ENCODE measurements around the gene BANK1. TPM values are rescaled to one million over a fixed set of nuclear protein-coding genes. Genes with fewer than 3 reads are reported as not detected.

The BANK1 gene
- total RNA-seq, 2 experiments from 2014 or later: not detected

DNA sequence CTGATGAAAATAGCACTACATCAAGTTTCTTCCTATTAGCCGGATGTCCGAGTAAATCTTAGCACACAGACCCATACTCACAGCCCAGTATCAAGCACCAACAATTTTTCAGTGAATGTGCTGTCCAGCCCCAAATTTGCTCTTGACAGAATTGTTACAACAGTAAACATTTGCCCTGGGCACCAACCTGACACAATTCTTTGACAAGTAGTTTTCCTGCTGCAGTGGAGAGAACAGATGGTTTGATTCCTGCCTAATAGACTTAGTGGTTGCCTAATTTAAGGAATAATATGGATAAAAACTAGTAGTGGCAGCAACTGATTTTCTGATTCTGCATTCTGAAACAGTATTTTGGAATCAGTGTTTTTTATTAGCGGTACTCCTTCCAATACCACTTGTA, 301.1 kb downstream of the BANK1 start:
- intact Hi-C loops (cut with micrococcal nuclease; ENCODE audit: unreplicated experiment): no loop called here
- H3K4me2 ChIP-seq (ENCODE audit: low read length): no peak overlapping the region
- H3K4me1 ChIP-seq (ENCODE audit: insufficient read depth, low read length, poor library complexity, severe bottlenecking): no peaks in the 10 kb centered on the region
- H3K27ac ChIP-seq (ENCODE audit: low read depth, low read length, poor library complexity, severe bottlenecking): no peak overlapping the region
- H4K20me1 ChIP-seq (ENCODE audit: insufficient read depth, low read length): no peaks in the 10 kb centered on the region
- TF ChIP-seq EZH2phosphoT487 (IDR thresholded peaks at IDR 0.05; ENCODE audit: borderline replicate concordance, low read depth, low read length): no peak
- TF ChIP-seq, protein P1, sequence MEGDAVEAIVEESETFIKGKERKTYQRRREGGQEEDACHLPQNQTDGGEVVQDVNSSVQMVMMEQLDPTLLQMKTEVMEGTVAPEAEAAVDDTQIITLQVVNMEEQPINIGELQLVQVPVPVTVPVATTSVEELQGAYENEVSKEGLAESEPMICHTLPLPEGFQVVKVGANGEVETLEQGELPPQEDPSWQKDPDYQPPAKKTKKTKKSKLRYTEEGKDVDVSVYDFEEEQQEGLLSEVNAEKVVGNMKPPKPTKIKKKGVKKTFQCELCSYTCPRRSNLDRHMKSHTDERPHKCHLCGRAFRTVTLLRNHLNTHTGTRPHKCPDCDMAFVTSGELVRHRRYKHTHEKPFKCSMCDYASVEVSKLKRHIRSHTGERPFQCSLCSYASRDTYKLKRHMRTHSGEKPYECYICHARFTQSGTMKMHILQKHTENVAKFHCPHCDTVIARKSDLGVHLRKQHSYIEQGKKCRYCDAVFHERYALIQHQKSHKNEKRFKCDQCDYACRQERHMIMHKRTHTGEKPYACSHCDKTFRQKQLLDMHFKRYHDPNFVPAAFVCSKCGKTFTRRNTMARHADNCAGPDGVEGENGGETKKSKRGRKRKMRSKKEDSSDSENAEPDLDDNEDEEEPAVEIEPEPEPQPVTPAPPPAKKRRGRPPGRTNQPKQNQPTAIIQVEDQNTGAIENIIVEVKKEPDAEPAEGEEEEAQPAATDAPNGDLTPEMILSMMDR (conservative IDR thresholded peaks at IDR 0.05; ENCODE audit: low read length): no peak
- BruUV-seq (replicated peaks): no TSS peak
- DNase-seq (ENCODE audit: low spot score): no peak
- no peaks in the 10 kb centered on the region for H3K36me3 ChIP-seq (ENCODE audit: insufficient read depth, low read length)
- no peaks in the 10 kb centered on the region for H3K79me2 ChIP-seq (ENCODE audit: insufficient read depth, low read depth, low read length)
- no peak overlapping the region for H3K4me3 ChIP-seq (ENCODE audit: low read depth, low read length, poor library complexity, severe bottlenecking)
- no peaks in the 10 kb centered on the region for H3K9me3 ChIP-seq (ENCODE audit: low read length)
- POLR2A ChIA-PET: no interaction called here
- CTCF ChIA-PET (ENCODE audit: unreplicated experiment): no interaction called here
- H3K9me2 ChIP-seq (ENCODE audit: insufficient read depth, low read length): no peaks in the 10 kb centered on the region
- no peak overlapping the region for H2AFZ ChIP-seq (ENCODE audit: low read length)

- BruUV-seq (replicated peaks): no TSS peak
- Histone ChIP-seq H3K4me1 (ENCODE audit: insufficient read depth, low read length, poor library complexity, severe bottlenecking) (no peaks in the 10 kb centered on the region), H3K27ac (ENCODE audit: low read depth, low read length, poor library complexity, severe bottlenecking) (no peak overlapping the region), H2AFZ (ENCODE audit: low read length) (no peak overlapping the region), H3K36me3 (ENCODE audit: insufficient read depth, low read length) (no peaks in the 10 kb centered on the region), H4K20me1 (ENCODE audit: insufficient read depth, low read length) (no peaks in the 10 kb centered on the region), H3K9me2 (ENCODE audit: insufficient read depth, low read length) (no peaks in the 10 kb centered on the region; the same call in 1 of the 2 replicates), H3K79me2 (ENCODE audit: insufficient read depth, low read depth, low read length) (no peaks in the 10 kb centered on the region), H3K4me3 (ENCODE audit: low read depth, low read length, poor library complexity, severe bottlenecking) (no peak overlapping the region), H3K9me3 (ENCODE audit: low read length) (no peaks in the 10 kb centered on the region), H3K4me2 (ENCODE audit: low read length) (no peak overlapping the region)
- POLR2A ChIA-PET: interaction anchor here (0.6 kb wide), 1 partner anchor 15 kb away, joined by 4 read pairs; no protein-coding TSS in a partner anchor
- CTCF ChIA-PET (ENCODE audit: unreplicated experiment): no interaction called here
- DNase-seq (ENCODE audit: low spot score): no peak
- TF ChIP-seq EZH2phosphoT487 (IDR thresholded peaks at IDR 0.05; ENCODE audit: borderline replicate concordance, low read depth, low read length): no peak
- TF ChIP-seq, protein P1 (conservative IDR thresholded peaks at IDR 0.05; ENCODE audit: low read length): no peak
- intact Hi-C loops (cut with micrococcal nuclease; ENCODE audit: unreplicated experiment): no loop called here
Measured at GRCh38 chr4:102094481-102094880, 304.0 kb downstream of the BANK1 start.

- Histone ChIP-seq H3K36me3 (ENCODE audit: insufficient read depth, low read length) (no peaks in the 10 kb centered on the region), H2AFZ (ENCODE audit: low read length) (no peak overlapping the region), H3K27ac (ENCODE audit: low read depth, low read length, poor library complexity, severe bottlenecking) (no peak overlapping the region), H4K20me1 (ENCODE audit: insufficient read depth, low read length) (no peaks in the 10 kb centered on the region), H3K9me2 (ENCODE audit: insufficient read depth, low read length) (no peaks in the 10 kb centered on the region; the same call in 1 of the 2 replicates), H3K9me3 (ENCODE audit: low read length) (no peaks in the 10 kb centered on the region), H3K4me1 (ENCODE audit: insufficient read depth, low read length, poor library complexity, severe bottlenecking) (no peaks in the 10 kb centered on the region), H3K4me2 (ENCODE audit: low read length) (no peak overlapping the region), H3K79me2 (ENCODE audit: insufficient read depth, low read depth, low read length) (no peaks in the 10 kb centered on the region), H3K4me3 (ENCODE audit: low read depth, low read length, poor library complexity, severe bottlenecking) (no peak overlapping the region)
- intact Hi-C loops (cut with micrococcal nuclease; ENCODE audit: unreplicated experiment): no loop called here
- no peak for TF ChIP-seq EZH2phosphoT487 (IDR thresholded peaks at IDR 0.05; ENCODE audit: borderline replicate concordance, low read depth, low read length)
- TF ChIP-seq, protein P1 (conservative IDR thresholded peaks at IDR 0.05; ENCODE audit: low read length): no peak
- POLR2A ChIA-PET: no interaction called here
- CTCF ChIA-PET (ENCODE audit: unreplicated experiment): no interaction called here
- BruUV-seq (replicated peaks): no TSS peak
- no peak for DNase-seq (ENCODE audit: low spot score)
Measured at GRCh38 chr4:102103368-102103767, 312.8 kb downstream of the BANK1 start.
